H1 (cell line): ENCODE data around the gene OPA3. TPM values are rescaled to one million over a fixed set of nuclear protein-coding genes. Genes with fewer than 3 reads are reported as not detected.

Experiments
- CTCF ChIA-PET: fragments of 300-600 bp; sonication (Branson Sonifier 250); formaldehyde crosslinking; loops from one replicate; lab custom pipeline; 2021; ENCODE audit not compliant: partially characterized antibody; lab: Charles Lee
- POLR2A ChIA-PET: fragments of 300-600 bp; sonication (Branson Sonifier 250); formaldehyde crosslinking; loops from one replicate; lab custom pipeline; 2021; ENCODE audit warnings: inconsistent platforms; ENCODE audit not compliant: partially characterized antibody; lab: Charles Lee
- DNase-seq, 2 experiments: peaks; one replicate each; pipeline versions ENCODE4 v3.0.0 to v3.0.0-alpha.2; 2010 to 2022; ENCODE audit warnings: low spot score in 2 of 2, low read depth in 1 of 2, mixed read lengths in 1 of 2
- FAIRE-seq: peaks from 2 replicates; lab custom pipeline; 2011; peaks lifted over from hg19 to GRCh38; lab: Jason Lieb, UNC
- H2AFZ ChIP-seq: 2 replicates; pipeline ENCODE4 v1.8.1; 2012; ENCODE audit warnings: low read length, inconsistent platforms
- H2AK5ac ChIP-seq: 2 replicates; pipeline ENCODE4 v1.6.1; 2013; ENCODE audit warnings: low read depth, low read length
- H2BK120ac ChIP-seq: replicated peaks from 2 replicates; pipeline ENCODE3; 2013; ENCODE audit warnings: low read depth, low read length, inconsistent platforms
- H2BK12ac ChIP-seq: 2 replicates; pipeline ENCODE4 v1.6.1; 2013; ENCODE audit warnings: low read depth, low read length
- H2BK15ac ChIP-seq: 2 replicates; pipeline ENCODE4 v1.6.1; 2013; ENCODE audit warnings: low read length
- H2BK20ac ChIP-seq: 2 replicates; pipeline ENCODE4 v1.6.1; 2013; ENCODE audit warnings: low read length
- H2BK5ac ChIP-seq: 2 replicates; pipeline ENCODE4 v1.6.1; 2013; ENCODE audit warnings: low read depth, low read length
- H3K14ac ChIP-seq: 2 replicates; pipeline ENCODE4 v1.6.1; 2013; ENCODE audit warnings: inconsistent platforms; ENCODE audit not compliant: insufficient read length
- H3K18ac ChIP-seq: 2 replicates; pipeline ENCODE4 v1.6.1; 2013; ENCODE audit warnings: low read length; ENCODE audit errors: extremely low read depth
- H3K23ac ChIP-seq: 2 replicates; pipeline ENCODE4 v1.6.1; 2013; ENCODE audit warnings: inconsistent platforms; ENCODE audit not compliant: insufficient read length
- H3K23me2 ChIP-seq: 2 replicates; pipeline ENCODE4 v1.6.1; 2013; ENCODE audit warnings: low read depth, low read length
- H3K27ac ChIP-seq: 2 replicates; pipeline ENCODE4 v1.6.1; 2011; ENCODE audit warnings: low read depth, low read length, inconsistent platforms
- H3K27me3 ChIP-seq, 4 experiments: replicated peaks in 1 of 4; 1 replicate in 1 of 4; 2 replicates in 3 of 4; pipeline versions ENCODE4 v1.6.1 to v1.8.1; 2011 to 2013; ENCODE audit warnings: low read length in 3 of 4, mild to moderate bottlenecking in 3 of 4, inconsistent platforms in 2 of 4, mixed read lengths in 2 of 4, moderate library complexity in 1 of 4; ENCODE audit not compliant: control insufficient read depth in 3 of 4, insufficient read depth in 3 of 4; ENCODE audit errors: extremely low read depth in 1 of 4
- H3K36me3 ChIP-seq, 4 experiments: 2 replicates each; pipeline versions ENCODE4 v1.6.1 to v1.8.1; 2011 to 2013; ENCODE audit warnings: mild to moderate bottlenecking in 4 of 4, low read length in 3 of 4, moderate library complexity in 2 of 4, control low read depth in 1 of 4, inconsistent platforms in 1 of 4; ENCODE audit not compliant: insufficient read depth in 4 of 4, control insufficient read depth in 2 of 4
- H3K4ac ChIP-seq: replicated peaks from 2 replicates; pipeline ENCODE3; 2013; ENCODE audit warnings: low read length, low read depth, mixed read lengths, inconsistent platforms; ENCODE audit not compliant: insufficient read length
- H3K4me1 ChIP-seq, 4 experiments: replicated peaks in 1 of 4; 1 replicate in 1 of 4; 2 replicates in 3 of 4; pipeline versions ENCODE4 v1.6.1 to v1.8.1; 2011 to 2013; ENCODE audit warnings: low read length in 3 of 4, inconsistent platforms in 2 of 4, mixed read lengths in 1 of 4; ENCODE audit not compliant: insufficient read depth in 4 of 4, control insufficient read depth in 3 of 4
- H3K4me2 ChIP-seq, 2 experiments: 2 replicates each; pipeline versions ENCODE4 v1.6.1 to v1.8.1; 2011 to 2013; ENCODE audit warnings: low read depth in 2 of 2, low read length in 2 of 2, control low read depth in 1 of 2, inconsistent platforms in 1 of 2, mild to moderate bottlenecking in 1 of 2; ENCODE audit not compliant: insufficient read depth in 1 of 2
- H3K4me3 ChIP-seq, 4 experiments: fragments of 200-600, 300-600 bp in 1 of 4; sonication (generic), shearing (Covaris generic), sonication (Bioruptor Twin) in 1 of 4; 2 replicates each; pipeline versions ENCODE4 v1.5.1 to v1.8.1; 2011 to 2016; ENCODE audit warnings: low read length in 4 of 4, low read depth in 3 of 4, control low read depth in 2 of 4, inconsistent platforms in 2 of 4, mild to moderate bottlenecking in 2 of 4, mixed read lengths in 1 of 4, moderate library complexity in 1 of 4; ENCODE audit not compliant: insufficient read depth in 2 of 4; ENCODE audit errors: extremely low read depth in 1 of 4
- H3K56ac ChIP-seq: replicated peaks from 2 replicates; pipeline ENCODE3; 2013; ENCODE audit warnings: low read depth, mild to moderate bottlenecking, mixed read lengths, low read length, inconsistent platforms; ENCODE audit not compliant: insufficient read length
- H3K79me1 ChIP-seq: 2 replicates; pipeline ENCODE4 v1.6.1; 2013; ENCODE audit warnings: low read depth, low read length, control low read depth
- H3K79me2 ChIP-seq, 2 experiments: 2 replicates each; pipeline versions ENCODE4 v1.6.1 to v1.8.1; 2012 to 2013; ENCODE audit warnings: low read length in 2 of 2, mild to moderate bottlenecking in 2 of 2, inconsistent platforms in 1 of 2; ENCODE audit not compliant: insufficient read depth in 2 of 2, control insufficient read depth in 1 of 2
- H3K9ac ChIP-seq, 4 experiments: replicated peaks in 1 of 4; 1 replicate in 1 of 4; 2 replicates in 3 of 4; pipeline versions ENCODE4 v1.6.1 to v1.8.1; 2011 to 2013; ENCODE audit warnings: low read depth in 3 of 4, low read length in 3 of 4, control low read depth in 2 of 4, mild to moderate bottlenecking in 2 of 4, moderate library complexity in 2 of 4, inconsistent platforms in 1 of 4; ENCODE audit errors: extremely low read depth in 1 of 4
- H3K9me3 ChIP-seq, 2 experiments: 2 replicates each; pipeline versions ENCODE4 v1.6.1 to v1.8.1; 2012 to 2013; ENCODE audit warnings: mild to moderate bottlenecking in 2 of 2, moderate library complexity in 2 of 2, control low read depth in 1 of 2, inconsistent platforms in 1 of 2, low read depth in 1 of 2, low read length in 1 of 2, mixed read lengths in 1 of 2; ENCODE audit not compliant: insufficient read depth in 2 of 2
- H4K20me1 ChIP-seq, 2 experiments: replicated peaks in 1 of 2; 2 replicates each; pipeline versions ENCODE3 to v1.8.1; 2011 to 2013; ENCODE audit warnings: inconsistent platforms in 2 of 2, low read length in 2 of 2, mild to moderate bottlenecking in 1 of 2; ENCODE audit not compliant: insufficient read depth in 2 of 2, control insufficient read depth in 1 of 2
- H4K5ac ChIP-seq: 2 replicates; pipeline ENCODE4 v1.6.1; 2013; ENCODE audit warnings: low read length, low read depth, mixed read lengths, inconsistent platforms; ENCODE audit not compliant: insufficient read length
- H4K8ac ChIP-seq: 2 replicates; pipeline ENCODE4 v1.8.0; 2013; ENCODE audit warnings: mild to moderate bottlenecking, moderate library complexity, low read length, inconsistent platforms; ENCODE audit not compliant: insufficient read depth; ENCODE audit errors: extremely low read depth
- H4K91ac ChIP-seq: replicated peaks from 2 replicates; pipeline ENCODE3; 2013; ENCODE audit warnings: low read length, mixed read lengths, inconsistent platforms; ENCODE audit not compliant: insufficient read length
- HDAC6 ChIP-seq: IDR thresholded peaks from one replicate; pipeline ENCODE4 v1.7.1; 2012; ENCODE audit warnings: low read depth, mild to moderate bottlenecking, inconsistent platforms, low read length, moderate library complexity
- NANOG ChIP-seq: IDR thresholded peaks from 2 replicates; pipeline ENCODE4 v1.6.1; 2011; ENCODE audit warnings: low read length, low read depth, mild to moderate bottlenecking, inconsistent platforms; ENCODE audit not compliant: insufficient read depth, poor library complexity, severe bottlenecking
- WGBS, 2 experiments: shearing (Covaris generic) in 1 of 2; methylation state at CpG; one replicate each; pipeline versions ENCODE4 v1.1.6 to v1.1.7; 2013 to 2015; ENCODE audit warnings: low lambda C conversion rate in 2 of 2, mixed read lengths in 2 of 2, inconsistent platforms in 1 of 2, low coverage in 1 of 2, missing lambda C conversion rate in 1 of 2; ENCODE audit not compliant: insufficient replicate concordance in 2 of 2, insufficient coverage in 1 of 2, insufficient read length in 1 of 2; ENCODE audit errors: extremely low coverage in 1 of 2, missing lambda C conversion rate in 1 of 2; 5-methylcytosine and 5-hydroxymethylcytosine counted together
- polyA plus RNA-seq, 7 experiments: library from polyadenylated mRNA; depleted of rRNA in 3 of 7; stranded (reverse) in 5 of 7; unstranded in 2 of 7; fragments of >200 nt in 5 of 7; fragments of 200-250 nt in 2 of 7; gene quantifications; 1 replicate in 5 of 7; 2 replicates in 1 of 7; 4 replicates in 1 of 7; pipeline versions ENCODE4 v1.2.1 to v1.2.3, GENCODE V29; 2011 to 2013; ENCODE audit warnings: missing spikeins in 2 of 7, mixed read lengths in 2 of 7
- total RNA-seq: library from RNA; stranded (reverse); fragmentation: NEBNext Ultra II Directional; extraction: Animal tissue kit (Norgen Biotek cat#: 25700); gene quantifications from 2 replicates; pipeline ENCODE4 v1.2.1, GENCODE V29; 2021

Gene OPA3
- total and polyA plus RNA-seq, 2 of the 8 experiments (the other 6 are each of a cell fraction or from before 2014, with no cell fraction given), result 12.5 to 14.5 TPM

DNA sequence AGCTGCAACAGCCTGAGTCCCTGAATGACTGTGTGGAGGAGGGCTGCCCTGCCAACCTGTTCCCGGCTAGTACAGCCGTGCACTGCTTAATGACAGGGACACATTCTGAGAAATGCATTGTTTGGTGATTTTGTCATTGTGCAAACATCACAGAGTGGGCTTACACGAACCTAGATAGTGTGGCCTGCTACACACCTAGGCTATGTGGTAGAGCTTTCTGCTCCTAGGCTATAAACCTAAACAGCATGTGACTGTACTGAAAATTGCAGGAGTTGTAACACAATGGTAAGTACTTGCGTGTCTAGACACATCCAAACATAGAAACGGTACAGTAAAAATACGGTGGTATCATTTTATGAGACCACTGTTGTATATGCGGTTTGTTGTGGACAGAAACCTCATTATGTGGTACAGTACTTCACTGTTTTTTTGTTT is 42.4 kb downstream of the OPA3 start:
- Histone ChIP-seq H3K23ac (no peak overlapping the region), H4K91ac (no peak overlapping the region), H3K36me3 (no peaks in the 10 kb centered on the region), H3K23me2 (no peaks in the 10 kb centered on the region), H3K56ac (no peak overlapping the region), H2AK5ac (no peak overlapping the region), H3K79me1 (no peaks in the 10 kb centered on the region), H2BK20ac (0 out of 2 replicates have a peak overlapping the region, but pooled peaks have one; percentile 72), H4K20me1 (no peaks in the 10 kb centered on the region), H3K18ac (no peak overlapping the region), H3K4me1 (no peaks in the 10 kb centered on the region), H3K14ac (no peak overlapping the region), H3K27ac (no peak overlapping the region), H3K4me2 (no peak overlapping the region), H2BK120ac (no peak overlapping the region), H3K4me3 (no peak overlapping the region), H3K9ac (no peak overlapping the region), H3K9me3 (no peaks in the 10 kb centered on the region), H2BK12ac (0 out of 2 replicates have a peak overlapping the region, but pooled peaks have one; percentile 39), H4K5ac (no peak overlapping the region), H4K8ac (no peak overlapping the region; the same call in 1 of the 2 replicates), H2AFZ (no peak overlapping the region), H2BK5ac (no peak overlapping the region), H3K4ac (no peak overlapping the region), H3K27me3 (no peaks in the 10 kb centered on the region), H2BK15ac (no peak overlapping the region), H3K79me2 (no peaks in the 10 kb centered on the region)
- TF ChIP-seq HDAC6 (no peak), NANOG (no peak)
- FAIRE-seq (no peak), DNase-seq (no peak)
- CTCF ChIA-PET, result interaction anchor here (1.2 to 2.0 kb wide), 4 partner anchors 13 to 57 kb away, joined by 4 to 5 read pairs (median 4); no protein-coding TSS in a partner anchor
- POLR2A ChIA-PET, result interaction anchor here (3.2 kb wide), 1 partner anchor 14 kb away, joined by 16 read pairs; no protein-coding TSS in a partner anchor
- 89% methylated on average over 7 of the region's 7 CpGs; no CpG with 5 or more reads in 1 of the 2 experiments for WGBS, 2 experiments
